Sigmoid colon (tissue), 7 donors: ENCODE measurements around the gene JAKMIP2. TPM values are rescaled to one million over a fixed set of nuclear protein-coding genes. Genes with fewer than 3 reads are reported as not detected.

ENCODE experiments used
- DNase-seq: peaks from one replicate; pipeline ENCODE4 v3.0.0-alpha.2; 2019
- H3K27ac ChIP-seq, 4 donors: fragments of 200-600 bp; sonication (generic); one replicate each; pipeline ENCODE4 v1.5.1; 2016 to 2019; ENCODE audit warnings: mild to moderate bottlenecking in 1 of 4
- H3K27me3 ChIP-seq, 3 donors: fragments of 200-600 bp; sonication (generic); one replicate each; pipeline ENCODE4 v1.5.1; 2019; ENCODE audit warnings: mild to moderate bottlenecking in 1 of 3
- H3K36me3 ChIP-seq, 4 donors: fragments of 200-600 bp; sonication (generic); one replicate each; pipeline ENCODE4 v1.5.1; 2016 to 2019
- H3K4me1 ChIP-seq, 4 donors: fragments of 200-600 bp; sonication (generic); one replicate each; pipeline ENCODE4 v1.5.1; 2017 to 2019
- H3K4me3 ChIP-seq, 4 donors: fragments of 200-600 bp; sonication (generic); one replicate each; pipeline ENCODE4 v1.5.1; 2017 to 2019; ENCODE audit warnings: mild to moderate bottlenecking in 2 of 4, moderate library complexity in 1 of 4
- H3K9me3 ChIP-seq, 4 donors: fragments of 200-600 bp in 3 of 4; sonication (generic) in 3 of 4; one replicate each; pipeline versions ENCODE4 v1.5.1 to v1.6.1; 2013 to 2019
- CTCF ChIP-seq, 4 experiments: fragments of 450-650 bp in 3 of 4; fragments of 200-600 bp in 1 of 4; IDR thresholded peaks; one replicate each; pipeline ENCODE4 v1.5.1; 2016 to 2019; ENCODE audit warnings: antibody characterized with exemption in 4 of 4, mild to moderate bottlenecking in 3 of 4, moderate library complexity in 2 of 4
- EP300 ChIP-seq, 4 donors: sonication (generic); formaldehyde crosslinking; IDR thresholded peaks; one replicate each; pipeline ENCODE4 v1.6.1; 2017; ENCODE audit warnings: antibody characterized with exemption in 4 of 4
- POLR2A ChIP-seq, 2 donors: fragments of 450-650 bp; IDR thresholded peaks; one replicate each; pipeline ENCODE4 v1.6.1; 2016; ENCODE audit warnings: antibody characterized with exemption in 2 of 2, mild to moderate bottlenecking in 2 of 2, moderate library complexity in 2 of 2
- POLR2AphosphoS5 ChIP-seq, 4 donors: sonication (generic); formaldehyde crosslinking; IDR thresholded peaks; one replicate each; pipeline ENCODE4 v1.6.1; 2017; ENCODE audit warnings: antibody characterized with exemption in 4 of 4
- WGBS, 2 donors: extraction: QIAGEN DNeasy Blood & Tissue Kit; methylation state at CpG; one replicate each; pipeline ENCODE4 v1.1.7; 2013; 5-methylcytosine and 5-hydroxymethylcytosine counted together
- intact Hi-C: fragments of 100-400 bp; cut with DNase I; formaldehyde crosslinking; loops from one replicate; pipeline ENCODE4 v1.15.1; 2023
- polyA plus RNA-seq, 3 donors: library from polyadenylated mRNA; stranded (reverse); fragments of 200-250 nt; gene quantifications; one replicate each; pipeline ENCODE4 v1.2.3, GENCODE V29; 2013
- total RNA-seq, 4 donors: library from RNA; depleted of rRNA; stranded (reverse); fragments of >200 nt; gene quantifications; one replicate each; pipeline ENCODE4 v1.1.0, GENCODE V29; 2016
- donor health status: healthy with polysubstance abuse.
- donor health status: Bipolar disorder and iron deficiency.
- donor health status: healthy.

Gene JAKMIP2
- total and polyA plus RNA-seq, 7 donors = under 0.01 to 8.9 (median 2.8) TPM; not detected in 1

GRCh38 chr5:147675168-147675567, 107.4 kb downstream of the JAKMIP2 start:
- TF ChIP-seq CTCF (IDR thresholded peaks at IDR 0.05) (no peak), POLR2A (IDR thresholded peaks at IDR 0.05) (no peak), EP300 (IDR thresholded peaks at IDR 0.05) (no peak), POLR2AphosphoS5 (IDR thresholded peaks at IDR 0.05) (no peak)
- H3K27me3 ChIP-seq = no peaks in the 10 kb centered on the region

GRCh38 chr5:147674411-147674810, 108.1 kb downstream of the JAKMIP2 start:
- Histone ChIP-seq H3K27ac (no peak overlapping the region), H3K27me3 (no peaks in the 10 kb centered on the region), H3K36me3 (no peaks in the 10 kb centered on the region), H3K4me1 (peaks cover 0 to 7% (median 5%) of the 10 kb centered on the region in 4 donors), H3K4me3 (no peak overlapping the region), H3K9me3 (no peaks in the 10 kb centered on the region)
- TF ChIP-seq POLR2A (IDR thresholded peaks at IDR 0.05) = no peak
- TF ChIP-seq EP300 (IDR thresholded peaks at IDR 0.05) = no peak
- no peak for TF ChIP-seq POLR2AphosphoS5 (IDR thresholded peaks at IDR 0.05)
- WGBS, 2 donors = 79 to 84% methylated on average over 4 of the region's 4 CpGs
- DNase-seq = no peak
- intact Hi-C loops = no loop called here

More at GRCh38 chr5:147675168-147675567, 107.4 kb downstream of the JAKMIP2 start:
- H3K36me3 ChIP-seq = no peaks in the 10 kb centered on the region
- no peak for DNase-seq
- no peaks in the 10 kb centered on the region for H3K4me1 ChIP-seq
- H3K27ac ChIP-seq = no peak overlapping the region
- WGBS, 2 donors = 95 to 96% methylated on average over 2 of the region's 2 CpGs
- H3K4me3 ChIP-seq = no peak overlapping the region
- intact Hi-C loops = no loop called here
- no peaks in the 10 kb centered on the region for H3K9me3 ChIP-seq

- 19 to 47% methylated on average over 2 of the region's 2 CpGs for WGBS, 2 donors
- Histone ChIP-seq H3K27me3 (no peaks in the 10 kb centered on the region), H3K4me3 (no peak overlapping the region), H3K27ac (no peak overlapping the region), H3K36me3 (no peaks in the 10 kb centered on the region), H3K4me1 (peaks cover 0 to 12% (median 11%) of the 10 kb centered on the region in 4 donors), H3K9me3 (no peaks in the 10 kb centered on the region)
- intact Hi-C loops = no loop called here
- TF ChIP-seq POLR2AphosphoS5 (IDR thresholded peaks at IDR 0.05) (no peak), CTCF (IDR thresholded peaks at IDR 0.05) (no peak), POLR2A (IDR thresholded peaks at IDR 0.05) (no peak), EP300 (IDR thresholded peaks at IDR 0.05) (no peak)
- DNase-seq = no peak
Measured at GRCh38 chr5:147673791-147674190, 108.7 kb downstream of the JAKMIP2 start.

- Histone ChIP-seq H3K27ac (no peak overlapping the region), H3K27me3 (no peaks in the 10 kb centered on the region), H3K9me3 (no peaks in the 10 kb centered on the region), H3K36me3 (no peaks in the 10 kb centered on the region), H3K4me3 (no peak overlapping the region), H3K4me1 (peaks cover 0 to 17% (median 12%) of the 10 kb centered on the region in 4 donors)
- no peak for TF ChIP-seq POLR2AphosphoS5 (IDR thresholded peaks at IDR 0.05)
- TF ChIP-seq CTCF (IDR thresholded peaks at IDR 0.05) = no peak
- DNase-seq = no peak
- WGBS, 2 donors = 61 to 82% methylated on average over 3 of the region's 3 CpGs
- intact Hi-C loops = no loop called here
Measured at GRCh38 chr5:147673266-147673665, 109.3 kb downstream of the JAKMIP2 start.

- Histone ChIP-seq H3K36me3 (no peaks in the 10 kb centered on the region), H3K4me1 (peaks cover 0 to 20% (median 12%) of the 10 kb centered on the region in 4 donors), H3K9me3 (no peaks in the 10 kb centered on the region), H3K27ac (no peak overlapping the region), H3K4me3 (no peak overlapping the region), H3K27me3 (no peaks in the 10 kb centered on the region)
- DNase-seq = no peak
- TF ChIP-seq CTCF (IDR thresholded peaks at IDR 0.05) = no peak
- TF ChIP-seq POLR2AphosphoS5 (IDR thresholded peaks at IDR 0.05) = no peak
- intact Hi-C loops = no loop called here
- WGBS, 2 donors = 85 to 87% methylated on average over 6 of the region's 6 CpGs
Measured at GRCh38 chr5:147671365-147671764, 111.2 kb downstream of the JAKMIP2 start.
